Measurements from ENCODE around the gene SUOX. TPM values are rescaled to one million over a fixed set of nuclear protein-coding genes. Genes with fewer than 3 reads are reported as not detected.

Gene SUOX
- 10 to 100 TPM; 24.6 to 30.2 (median 29.9) TPM for total RNA-seq

DNA sequence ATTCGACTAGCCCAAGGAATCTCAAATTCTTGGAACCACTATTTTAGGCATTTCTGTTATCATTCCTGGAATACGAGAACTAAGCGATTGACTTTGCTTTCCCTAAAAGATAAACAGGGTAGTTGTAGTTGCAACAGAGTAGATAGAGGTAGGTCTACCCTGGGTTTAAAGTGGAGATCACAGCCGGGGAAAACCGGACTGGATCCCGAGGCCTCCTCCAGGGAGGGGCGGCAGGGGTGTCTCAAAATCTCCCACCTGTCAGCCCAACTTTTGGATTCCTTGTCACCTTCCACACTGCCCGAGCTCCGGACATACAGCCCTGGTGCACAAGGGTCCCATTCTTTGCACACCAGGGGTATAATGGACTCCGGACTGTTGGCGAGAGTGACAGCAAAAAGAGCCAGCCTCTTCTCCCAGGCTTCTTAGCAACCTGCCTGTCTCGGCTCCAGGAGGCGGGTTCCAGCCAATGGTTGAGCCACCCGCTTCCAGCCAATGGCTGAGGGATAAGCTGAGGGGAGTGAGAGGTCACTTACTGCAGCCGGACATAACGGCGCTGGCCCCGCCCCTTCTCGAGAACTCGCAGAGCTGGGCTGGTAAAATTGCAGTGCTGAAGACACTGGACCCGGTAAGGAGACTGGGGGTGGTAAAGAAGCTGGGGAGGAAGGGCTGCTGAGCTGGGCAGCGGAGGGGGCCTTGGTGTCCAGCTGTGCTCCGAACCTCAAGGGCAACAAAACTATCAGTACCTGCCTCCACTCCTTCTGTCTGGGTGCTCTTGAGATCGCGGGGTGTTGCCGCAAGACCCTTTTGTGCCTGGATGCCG is at the start of gene SUOX:
TSS of gene SUOX (plus strand) at position 562 of the 820 bp plus-strand sequence. CDS start 4,946 bp downstream, outside the sequence.
- Histone ChIP-seq H3K27me3 (no peaks in the 10 kb centered on the region), H3K4me1 (no peaks in the 10 kb centered on the region), H3K4me3 (peak within 1 kb of the TSS; percentile 58 to 81 (median 65)), H3K27ac (peak within 1 kb of the TSS; percentile 70 to 91), H3K9me3 (no peaks in the 10 kb centered on the region), H3K36me3 (peaks cover 10% of the 10 kb centered on the region)
- TF ChIP-seq POLR2A (IDR thresholded peaks at IDR 0.05) (peak; percentile 18), POLR2AphosphoS5 (IDR thresholded peaks at IDR 0.05) (peak; percentile 31 to 65 (median 52))
- TF ChIP-seq, protein P1, sequence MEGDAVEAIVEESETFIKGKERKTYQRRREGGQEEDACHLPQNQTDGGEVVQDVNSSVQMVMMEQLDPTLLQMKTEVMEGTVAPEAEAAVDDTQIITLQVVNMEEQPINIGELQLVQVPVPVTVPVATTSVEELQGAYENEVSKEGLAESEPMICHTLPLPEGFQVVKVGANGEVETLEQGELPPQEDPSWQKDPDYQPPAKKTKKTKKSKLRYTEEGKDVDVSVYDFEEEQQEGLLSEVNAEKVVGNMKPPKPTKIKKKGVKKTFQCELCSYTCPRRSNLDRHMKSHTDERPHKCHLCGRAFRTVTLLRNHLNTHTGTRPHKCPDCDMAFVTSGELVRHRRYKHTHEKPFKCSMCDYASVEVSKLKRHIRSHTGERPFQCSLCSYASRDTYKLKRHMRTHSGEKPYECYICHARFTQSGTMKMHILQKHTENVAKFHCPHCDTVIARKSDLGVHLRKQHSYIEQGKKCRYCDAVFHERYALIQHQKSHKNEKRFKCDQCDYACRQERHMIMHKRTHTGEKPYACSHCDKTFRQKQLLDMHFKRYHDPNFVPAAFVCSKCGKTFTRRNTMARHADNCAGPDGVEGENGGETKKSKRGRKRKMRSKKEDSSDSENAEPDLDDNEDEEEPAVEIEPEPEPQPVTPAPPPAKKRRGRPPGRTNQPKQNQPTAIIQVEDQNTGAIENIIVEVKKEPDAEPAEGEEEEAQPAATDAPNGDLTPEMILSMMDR (IDR thresholded peaks at IDR 0.05): no peak
- DNase-seq (ENCODE audit: low spot score in 2 of 2): peak; percentile 97
- intact Hi-C loops (cut with DNase I; ENCODE audit: low total_unique reads): no loop called here

DNA sequence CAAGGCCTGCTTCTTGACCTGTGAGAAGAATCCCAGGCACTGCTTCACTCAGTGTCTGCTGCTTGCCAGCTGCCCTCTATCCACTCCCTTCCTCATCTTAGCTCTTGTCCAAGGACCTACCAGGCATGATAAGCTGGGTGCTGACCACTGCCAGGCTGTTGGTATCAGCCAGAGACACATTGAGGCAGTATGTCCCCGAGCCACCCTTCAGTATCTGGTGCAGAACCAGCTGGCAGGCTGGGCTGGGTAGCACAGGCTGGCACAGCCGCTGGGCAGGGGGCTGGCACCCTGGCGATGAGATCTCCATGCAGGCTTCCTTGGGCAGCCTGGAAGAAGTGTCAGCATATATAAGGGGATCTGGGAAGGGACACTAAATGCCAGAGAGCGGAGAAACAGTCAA is 41.7 kb upstream of the SUOX start:
- peak overlapping the region in 1 of 2 donors; percentile 7 for H3K27ac ChIP-seq
- H3K4me1 ChIP-seq: no peaks in the 10 kb centered on the region
- DNase-seq (ENCODE audit: low spot score in 2 of 2): no peak
- intact Hi-C loops (cut with DNase I; ENCODE audit: low total_unique reads): no loop called here
- no peaks in the 10 kb centered on the region for H3K36me3 ChIP-seq
- no peaks in the 10 kb centered on the region for H3K9me3 ChIP-seq
- TF ChIP-seq POLR2A (IDR thresholded peaks at IDR 0.05): no peak
- TF ChIP-seq, protein P1 (IDR thresholded peaks at IDR 0.05): no peak
- no peak for TF ChIP-seq POLR2AphosphoS5 (IDR thresholded peaks at IDR 0.05)
- no peak overlapping the region for H3K4me3 ChIP-seq
- no peaks in the 10 kb centered on the region for H3K27me3 ChIP-seq

DNA sequence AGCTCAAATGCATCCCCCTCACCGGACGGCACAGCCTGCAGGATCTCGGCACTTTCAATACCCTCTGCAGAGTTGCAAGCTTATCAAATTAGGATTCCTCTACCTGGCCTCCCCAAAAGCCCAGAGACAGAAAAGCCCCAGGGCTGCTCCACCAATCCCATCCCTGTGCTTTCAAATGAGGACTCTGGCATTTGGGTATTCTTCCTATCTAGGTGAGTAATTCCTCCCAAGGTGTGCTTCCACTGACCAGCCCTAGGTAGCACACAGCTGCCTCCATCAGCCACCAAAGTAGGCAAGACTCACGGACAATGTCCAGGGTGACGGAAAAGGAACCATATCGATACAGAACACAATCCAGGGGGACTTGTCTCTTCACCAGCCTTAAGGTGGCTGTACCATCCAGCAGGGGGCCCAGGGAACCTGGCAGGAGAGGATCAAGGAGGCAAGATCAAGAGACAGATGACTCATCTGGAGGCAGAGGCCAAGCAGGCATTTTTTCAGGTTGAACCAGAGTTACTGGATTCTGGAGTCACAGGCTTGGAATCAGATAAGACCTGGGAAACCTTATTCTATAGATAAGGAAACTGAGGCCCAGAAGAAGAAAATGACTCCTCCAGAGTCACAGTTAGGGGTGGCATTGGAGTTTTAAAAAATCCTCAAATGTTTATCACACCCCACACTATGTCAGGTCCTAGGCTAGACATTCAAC is 41.1 kb upstream of the SUOX start:
- Histone ChIP-seq H3K4me1 (no peaks in the 10 kb centered on the region), H3K27me3 (no peaks in the 10 kb centered on the region), H3K27ac (peak overlapping the region in 1 of 2 donors; percentile 7), H3K9me3 (no peaks in the 10 kb centered on the region), H3K4me3 (no peak overlapping the region), H3K36me3 (no peaks in the 10 kb centered on the region)
- TF ChIP-seq POLR2A (IDR thresholded peaks at IDR 0.05): no peak
- TF ChIP-seq, protein P1 (IDR thresholded peaks at IDR 0.05): peak in 1 of 3 donors; percentile 13
- intact Hi-C loops (cut with DNase I; ENCODE audit: low total_unique reads): no loop called here
- no peak for DNase-seq (ENCODE audit: low spot score in 2 of 2)

DNA sequence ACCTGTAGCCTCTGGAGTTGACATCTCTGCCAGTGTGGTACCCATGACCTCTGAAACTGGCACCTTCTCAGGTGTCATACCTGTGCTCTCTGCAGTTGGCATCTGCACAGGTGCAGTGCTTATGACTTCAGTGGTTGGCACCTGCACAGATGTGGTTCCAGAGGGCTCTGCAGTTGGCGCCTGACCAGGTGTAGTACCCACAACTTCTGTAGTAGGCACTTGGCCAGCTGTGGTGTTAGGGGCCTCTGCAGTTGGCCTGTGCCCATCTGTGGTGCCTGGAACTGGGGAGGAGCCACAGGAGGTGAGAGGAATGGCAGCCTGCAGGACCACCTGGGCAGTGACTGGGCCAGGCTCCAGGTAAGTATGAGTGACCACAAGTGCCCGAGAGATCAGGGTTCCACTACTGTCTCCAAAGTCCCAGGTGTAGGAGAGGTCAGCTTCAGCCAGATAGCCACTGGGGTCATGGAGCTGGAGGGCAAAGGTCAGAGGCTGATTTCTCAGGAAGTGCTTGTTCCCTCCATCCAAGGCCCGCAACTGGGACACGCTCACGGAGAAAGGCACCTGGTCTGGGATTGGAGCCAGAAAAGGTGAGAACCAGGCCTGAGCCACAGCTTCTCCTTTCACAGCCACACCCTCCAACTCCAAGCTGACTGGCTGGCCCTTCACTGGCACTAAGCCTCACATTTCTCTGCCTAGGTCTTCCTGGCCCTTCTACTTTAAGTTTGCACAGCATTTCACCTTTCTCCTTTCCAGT is 39.8 kb upstream of the SUOX start:
- no peak overlapping the region for H3K4me3 ChIP-seq
- H3K27me3 ChIP-seq: no peaks in the 10 kb centered on the region
- no peaks in the 10 kb centered on the region for H3K4me1 ChIP-seq
- TF ChIP-seq, protein P1 (IDR thresholded peaks at IDR 0.05): no peak
- TF ChIP-seq POLR2A (IDR thresholded peaks at IDR 0.05): no peak
- TF ChIP-seq POLR2AphosphoS5 (IDR thresholded peaks at IDR 0.05): no peak
- H3K9me3 ChIP-seq: no peaks in the 10 kb centered on the region
- DNase-seq (ENCODE audit: low spot score in 2 of 2): peak; percentile 47 to 61
- H3K27ac ChIP-seq: peak overlapping the region; percentile 6 to 25
- no peaks in the 10 kb centered on the region for H3K36me3 ChIP-seq
- intact Hi-C loops (cut with DNase I; ENCODE audit: low total_unique reads): no loop called here
